Inflammatory macrophage treated with lipopolysaccharide for 4 hours (primary cell): ENCODE results near the gene ZNF624.

Source experiments
- DNase-seq: peaks from one replicate; pipeline ENCODE4 v3.0.0-alpha.2; 2020

The ZNF624 gene

GRCh38 chr17:16589097-16589969 lies 64.3 kb downstream of the ZNF624 start:
- peak; percentile 86 for DNase-seq

DNA sequence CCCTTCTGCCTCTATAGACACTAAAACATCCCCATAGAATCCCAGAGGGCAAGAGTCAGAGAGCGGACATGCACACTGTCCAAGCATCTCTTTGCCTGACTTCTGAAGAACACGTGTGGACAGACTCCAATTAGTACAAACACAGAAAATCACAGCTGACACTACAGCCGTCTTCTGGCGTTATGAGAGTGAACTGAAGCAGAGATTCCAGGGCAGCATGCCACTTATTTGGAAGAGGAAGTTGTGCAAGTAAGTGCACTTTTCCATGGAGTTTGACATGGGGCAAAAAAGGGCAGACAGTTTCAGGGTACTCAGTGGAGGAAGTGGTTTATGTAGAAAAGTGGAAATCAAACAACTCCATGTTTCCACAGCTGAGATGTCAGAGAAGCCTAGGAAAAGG lies 67.9 kb downstream of the ZNF624 start:
- DNase-seq: no peak

DNA sequence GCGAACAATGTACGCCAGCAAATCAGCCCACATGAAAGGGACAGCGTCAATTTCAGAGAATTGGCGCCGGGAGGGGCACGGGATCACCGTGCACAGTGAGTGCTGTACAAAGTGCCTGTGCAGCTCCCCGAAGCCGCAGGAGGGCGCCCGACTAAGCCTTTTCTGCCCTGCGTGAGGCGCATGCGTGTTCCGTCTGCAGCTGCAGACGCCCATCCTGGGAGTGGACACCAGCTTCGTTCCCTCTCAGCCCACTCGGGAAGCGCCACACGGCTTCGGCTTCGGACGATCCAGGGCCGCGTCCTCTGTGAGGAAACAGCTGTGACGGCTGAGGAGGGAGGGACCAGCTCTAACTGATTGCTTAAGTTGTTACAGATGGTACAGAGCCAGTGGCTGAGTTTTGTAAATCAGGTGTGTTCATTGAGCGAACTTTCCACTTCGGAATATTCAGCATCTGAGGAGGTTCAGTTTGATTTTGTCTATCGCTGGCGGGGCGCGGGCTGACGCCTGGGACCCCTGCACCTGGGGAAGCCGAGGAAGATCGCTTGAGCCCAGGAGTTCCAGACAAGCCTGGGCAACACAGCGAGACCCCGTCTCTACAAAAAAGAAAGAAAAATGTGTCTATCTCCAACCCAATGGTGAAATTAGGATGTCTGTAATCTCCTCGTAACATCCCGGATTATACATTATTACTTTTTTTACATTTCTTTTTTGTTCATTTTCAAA lies 69.2 kb downstream of the ZNF624 start:
- DNase-seq: peak; percentile 85

- DNase-seq: no peak
Measured at GRCh38 chr17:16583781-16584180, 69.9 kb downstream of the ZNF624 start.

GRCh38 chr17:16573466-16573865 lies 80.2 kb downstream of the ZNF624 start:
- DNase-seq: no peak
